ENCODE results near the gene IP6K2.
A peak's percentile ranks its signal among the peaks of the same experiment; 100 is the strongest.

Gene IP6K2

GRCh38 chr3:48688737-48689075, 28.3 kb downstream of the IP6K2 start:
- DNase-seq (ENCODE audit: low read depth), result no peak

GRCh38 chr3:48688032-48688736, 28.8 kb downstream of the IP6K2 start:
- no peak for DNase-seq (ENCODE audit: low read depth)

- no peak for DNase-seq (ENCODE audit: low read depth)
These were observed 29.8 kb downstream of the IP6K2 start for GRCh38 chr3:48687220-48687678.

GRCh38 chr3:48686538-48687219, 30.3 kb downstream of the IP6K2 start:
- no peak for DNase-seq (ENCODE audit: low read depth)

- peak; percentile 63 for DNase-seq (ENCODE audit: low read depth)
These were observed 31.2 kb downstream of the IP6K2 start, which contains the start of gene NCKIPSD for GRCh38 chr3:48685603-48686511. NCKIPSD (minus strand) TSS chr3:48685915; CDS start chr3:48685807, 108 bp downstream.

GRCh38 chr3:48685293-48685602, 31.8 kb downstream of the IP6K2 start:
- DNase-seq (ENCODE audit: low read depth), result no peak

- DNase-seq (ENCODE audit: low read depth), result no peak
These were observed 32.4 kb downstream of the IP6K2 start for GRCh38 chr3:48684480-48685143.

GRCh38 chr3:48684054-48684349, 33.0 kb downstream of the IP6K2 start:
- no peak for DNase-seq (ENCODE audit: low read depth)

GRCh38 chr3:48682786-48683185, 34.2 kb downstream of the IP6K2 start:
- DNase-seq (ENCODE audit: low read depth), result no peak

- DNase-seq (ENCODE audit: low read depth), result no peak
These were observed 34.9 kb downstream of the IP6K2 start for GRCh38 chr3:48681974-48682610.

- no peak for DNase-seq (ENCODE audit: low read depth)
These were observed 35.5 kb downstream of the IP6K2 start for GRCh38 chr3:48681541-48681880.

- no peak for DNase-seq (ENCODE audit: low read depth)
These were observed 36.0 kb downstream of the IP6K2 start for GRCh38 chr3:48680811-48681540.

- DNase-seq (ENCODE audit: low read depth), result no peak
These were observed 37.3 kb downstream of the IP6K2 start for GRCh38 chr3:48679411-48680391.

GRCh38 chr3:48678566-48679380, 38.2 kb downstream of the IP6K2 start:
- DNase-seq (ENCODE audit: low read depth), result no peak

- DNase-seq (ENCODE audit: low read depth), result no peak
These were observed 39.0 kb downstream of the IP6K2 start for GRCh38 chr3:48678056-48678455.

GRCh38 chr3:48674505-48674904, 42.5 kb downstream of the IP6K2 start:
- DNase-seq (ENCODE audit: low read depth), result no peak

- no peak for DNase-seq (ENCODE audit: low read depth)
These were observed 44.5 kb downstream of the IP6K2 start for GRCh38 chr3:48672522-48672921.

GRCh38 chr3:48664929-48665328, 52.1 kb downstream of the IP6K2 start:
- no peak for DNase-seq (ENCODE audit: low read depth)

- DNase-seq (ENCODE audit: low read depth), result no peak
These were observed 52.7 kb downstream of the IP6K2 start for GRCh38 chr3:48664313-48664644.

Data from CMK (cell line).